ENCODE data around the gene SLC5A1.

- no peak for TF ChIP-seq KDM1A (IDR thresholded peaks at IDR 0.05; ENCODE audit: low read depth)
- no peak for TF ChIP-seq CTCF (IDR thresholded peaks at IDR 0.05)
- TF ChIP-seq MYC (IDR thresholded peaks at IDR 0.05; ENCODE audit: borderline replicate concordance, low read length): no peak
- no peak for TF ChIP-seq SMC3 (IDR thresholded peaks at IDR 0.05)
- TF ChIP-seq JUN (IDR thresholded peaks at IDR 0.05): no peak
- no peak for TF ChIP-seq MAZ (IDR thresholded peaks at IDR 0.05; ENCODE audit: borderline replicate concordance, low read depth, low read length)
- no peak for TF ChIP-seq HOXB13 (CRISPR knock-in tag; IDR thresholded peaks at IDR 0.05; ENCODE audit: low read depth)
- no peak for TF ChIP-seq CEBPB (IDR thresholded peaks at IDR 0.05)
- no peak for TF ChIP-seq PBX3 (IDR thresholded peaks at IDR 0.05)
- TF ChIP-seq POLR2A (IDR thresholded peaks at IDR 0.05; ENCODE audit: low read length): no peak
- TF ChIP-seq CBX2 (IDR thresholded peaks at IDR 0.05; ENCODE audit: borderline replicate concordance, low read depth): no peak
These were observed 89.7 kb downstream of the SLC5A1 start for GRCh38 chr22:32132783-32133182.

Measured in A549 (cell line).